K562 (cell line): ENCODE results near the gene CLSTN1. TPM values are rescaled to one million over a fixed set of nuclear protein-coding genes. Genes with fewer than 3 reads are reported as not detected.

ENCODE experiments used
- CBX3 ChIP-seq, 2 experiments: IDR thresholded peaks; 1 replicate in 1 of 2; 2 replicates in 1 of 2; pipeline ENCODE4 v1.6.1; 2012; ENCODE audit warnings: inconsistent platforms in 2 of 2, low read length in 2 of 2, borderline replicate concordance in 1 of 2, control low read depth in 1 of 2
- CEBPZ ChIP-seq: fragments of 150-350 bp; IDR thresholded peaks from 2 replicates; pipeline ENCODE4 v1.6.1; 2014; ENCODE audit warnings: low read depth, mild to moderate bottlenecking, low read length, borderline replicate concordance
- CHD2 ChIP-seq: IDR thresholded peaks from 2 replicates; pipeline ENCODE4 v1.6.1; 2011; ENCODE audit warnings: low read depth, low read length
- CREM ChIP-seq: IDR thresholded peaks from 2 replicates; pipeline ENCODE4 v1.6.1; 2014; ENCODE audit warnings: antibody characterized with exemption, low read depth
- GABPB1 ChIP-seq: sonication (generic); formaldehyde crosslinking; IDR thresholded peaks from 2 replicates; pipeline ENCODE4 v1.8.0; 2022; ENCODE audit warnings: mild to moderate bottlenecking, missing genetic modification reagents
- IRF2 ChIP-seq: sonication (generic); formaldehyde crosslinking; IDR thresholded peaks from 2 replicates; pipeline ENCODE4 v1.8.1; 2022; ENCODE audit warnings: mild to moderate bottlenecking, missing genetic modification reagents
- LCOR ChIP-seq: sonication (generic); formaldehyde crosslinking; IDR thresholded peaks from 2 replicates; pipeline ENCODE4 v1.8.0; 2022; ENCODE audit warnings: mild to moderate bottlenecking, missing genetic modification reagents
- MLLT1 ChIP-seq, 2 experiments: fragments of 450-650 bp; IDR thresholded peaks; 2 replicates each; pipeline ENCODE4 v1.6.1; 2016
- MNT ChIP-seq, 2 experiments: fragments of 450-650 bp; conservative IDR thresholded peaks; 2 replicates each; pipeline ENCODE4 v1.6.1; 2017; ENCODE audit warnings: mild to moderate bottlenecking in 2 of 2, moderate library complexity in 2 of 2
- RBM15 ChIP-seq: fragments of 200-400 bp; formaldehyde crosslinking; IDR thresholded peaks from 2 replicates; pipeline ENCODE4 v1.6.1; 2018; ENCODE audit warnings: mild to moderate bottlenecking, low read length, moderate library complexity; ENCODE audit not compliant: insufficient read depth
- REST ChIP-seq, 2 experiments: fragments of 450-650 bp; formaldehyde crosslinking in 1 of 2; IDR thresholded peaks; 2 replicates each; pipeline versions ENCODE4 v1.4.0 to v1.6.1; 2014 to 2020; ENCODE audit warnings: mild to moderate bottlenecking in 2 of 2, borderline replicate concordance in 1 of 2, low read depth in 1 of 2
- XRCC3 ChIP-seq: fragments of 450-650 bp; IDR thresholded peaks from 2 replicates; pipeline ENCODE4 v1.6.1; 2017; ENCODE audit warnings: mild to moderate bottlenecking, moderate library complexity
- ZC3H8 ChIP-seq: fragments of 450-650 bp; IDR thresholded peaks from 2 replicates; pipeline ENCODE4 v1.6.1; 2017
- polyA plus RNA-seq, 8 experiments: library from polyadenylated mRNA; depleted of rRNA in 4 of 8; stranded (reverse) in 5 of 8; unstranded in 3 of 8; fragments of >200 nt; fragmentation: Nextera tagmentation in 2 of 8; fragmentation: Illumina TruSeq in 1 of 8; extraction: Ambion mirVana in 2 of 8; extraction: Trizol in 1 of 8; gene quantifications; 2 replicates each; pipeline versions ENCODE4 v1.2.1 to v1.2.3, GENCODE V29; 2011 to 2014; ENCODE audit warnings: inconsistent platforms in 1 of 8, missing spikeins in 1 of 8
- total RNA-seq, 7 experiments: library from RNA; depleted of rRNA in 6 of 7; stranded (reverse); fragments of >200 nt in 6 of 7; fragmentation: Illumina TruSeq in 2 of 7; extraction: Trizol in 2 of 7; gene quantifications; 2 replicates each; pipeline versions ENCODE4 v1.2.1 to v1.2.3, GENCODE V29; 2011 to 2021; ENCODE audit warnings: low replicate concordance in 1 of 7

CLSTN1 gene
- total and polyA plus RNA-seq, 9 of the 15 experiments (the other 6 are each of a cell fraction or from before 2014, with no cell fraction given): 1.1 to 32.5 (median 13.3) TPM

- TF ChIP-seq CEBPZ (no peak), CBX3 (IDR thresholded peaks at IDR 0.05; ENCODE audit: borderline replicate concordance in 1 of 2, low read length in 2 of 2) (no peak), XRCC3 (no peak), ZC3H8 (no peak), MLLT1 (IDR thresholded peaks at IDR 0.05) (peak in 1 of 2 experiments; percentile 40; a peak in 1 of 4 replicates), GABPB1 (CRISPR knock-in tag) (no peak), CHD2 (no peak), MNT (conservative IDR thresholded peaks at IDR 0.05) (0 out of 4 replicates have a peak, but pooled peaks of 1 of the 2 experiments have one; percentile 26), IRF2 (no peak), RBM15 (no peak), REST (IDR thresholded peaks at IDR 0.05; ENCODE audit: borderline replicate concordance) (peak; percentile 18; the same call in 1 of the 2 replicates), REST (CRISPR knock-in tag; IDR thresholded peaks at IDR 0.05; ENCODE audit: low read depth) (no peak), LCOR (CRISPR knock-in tag) (no peak), CREM (no peak)
Measured at GRCh38 chr1:9689971-9690381, 133.8 kb downstream of the CLSTN1 start (continued).
